Measurements from ENCODE around the gene WDR17.

- TF ChIP-seq CTCF (IDR thresholded peaks at IDR 0.05): no peak
- TF ChIP-seq POLR2A (IDR thresholded peaks at IDR 0.05): no peak
These were observed 45.1 kb upstream of the WDR17 start for GRCh38 chr4:176020481-176021085.
